ENCODE data around the gene SIAE. TPM values are rescaled to one million over a fixed set of nuclear protein-coding genes. Genes with fewer than 3 reads are reported as not detected.

The SIAE gene
- total and polyA plus RNA-seq, 2 donors (not counting 1 experiment from before 2014, with no cell fraction given) = 28.9 to 67.0 TPM

DNA sequence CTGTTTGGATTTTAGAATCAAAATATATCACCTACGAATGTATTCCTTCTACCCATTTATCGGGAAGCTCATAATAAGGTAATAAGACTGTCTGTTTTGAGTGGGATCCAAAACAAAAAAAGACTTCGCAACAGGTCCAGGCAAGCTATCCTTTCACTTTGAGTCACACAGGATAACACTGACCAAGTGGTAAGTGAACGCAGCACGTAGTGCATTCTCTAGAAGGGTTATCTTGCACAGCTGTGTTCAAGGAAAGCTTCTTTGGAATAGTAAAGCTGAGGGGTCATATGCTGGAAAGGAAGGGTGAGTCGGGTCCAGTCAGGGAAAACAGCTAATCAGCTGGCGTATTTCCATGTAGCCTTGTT lies 43.9 kb upstream of the SIAE start:
- peaks cover 38% of the 10 kb centered on the region for H3K27me3 ChIP-seq (ENCODE audit: control insufficient read depth, insufficient read depth, low read length)
- H3K79me2 ChIP-seq (ENCODE audit: control insufficient read depth, insufficient read depth, low read length) = no peaks in the 10 kb centered on the region
- TF ChIP-seq, protein P1, sequence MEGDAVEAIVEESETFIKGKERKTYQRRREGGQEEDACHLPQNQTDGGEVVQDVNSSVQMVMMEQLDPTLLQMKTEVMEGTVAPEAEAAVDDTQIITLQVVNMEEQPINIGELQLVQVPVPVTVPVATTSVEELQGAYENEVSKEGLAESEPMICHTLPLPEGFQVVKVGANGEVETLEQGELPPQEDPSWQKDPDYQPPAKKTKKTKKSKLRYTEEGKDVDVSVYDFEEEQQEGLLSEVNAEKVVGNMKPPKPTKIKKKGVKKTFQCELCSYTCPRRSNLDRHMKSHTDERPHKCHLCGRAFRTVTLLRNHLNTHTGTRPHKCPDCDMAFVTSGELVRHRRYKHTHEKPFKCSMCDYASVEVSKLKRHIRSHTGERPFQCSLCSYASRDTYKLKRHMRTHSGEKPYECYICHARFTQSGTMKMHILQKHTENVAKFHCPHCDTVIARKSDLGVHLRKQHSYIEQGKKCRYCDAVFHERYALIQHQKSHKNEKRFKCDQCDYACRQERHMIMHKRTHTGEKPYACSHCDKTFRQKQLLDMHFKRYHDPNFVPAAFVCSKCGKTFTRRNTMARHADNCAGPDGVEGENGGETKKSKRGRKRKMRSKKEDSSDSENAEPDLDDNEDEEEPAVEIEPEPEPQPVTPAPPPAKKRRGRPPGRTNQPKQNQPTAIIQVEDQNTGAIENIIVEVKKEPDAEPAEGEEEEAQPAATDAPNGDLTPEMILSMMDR (conservative IDR thresholded peaks at IDR 0.05 in 1 of 2, IDR thresholded peaks at IDR 0.05 in 1 of 2; ENCODE audit: low read depth in 1 of 2, low read length in 2 of 2) = no peak
- no peak for TF ChIP-seq EZH2 (IDR thresholded peaks at IDR 0.05; ENCODE audit: low read length, missing control alignments)
- DNase-seq (ENCODE audit: low read depth in 2 of 2) = peak in 1 of 2 donors; percentile 36
- no peak overlapping the region for H3K27ac ChIP-seq (ENCODE audit: insufficient read depth, low read length)
- peak overlapping the region in 3 of 4 experiments; percentile 6 to 57 (median 11) for H3K4me3 ChIP-seq (replicated peaks in 1 of 4; ENCODE audit: control extremely low read depth in 1 of 4, insufficient read depth in 1 of 4, low read depth in 3 of 4, low read length in 4 of 4)
- H3K4me2 ChIP-seq (ENCODE audit: extremely low read depth, insufficient read depth, low read length) = peak overlapping the region; percentile 96
- H3K36me3 ChIP-seq (ENCODE audit: control insufficient read depth, insufficient read depth, low read length) = no peaks in the 10 kb centered on the region
- H4K20me1 ChIP-seq (ENCODE audit: control insufficient read depth, extremely low read depth, insufficient read depth, low read length) = no peaks in the 10 kb centered on the region
- no peaks in the 10 kb centered on the region for H3K9me3 ChIP-seq (ENCODE audit: control insufficient read depth, insufficient read depth, low read depth, low read length)
- no peaks in the 10 kb centered on the region for H3K4me1 ChIP-seq (ENCODE audit: control insufficient read depth, extremely low read depth, insufficient read depth, low read length)
- peak overlapping the region; percentile 42 for H2AFZ ChIP-seq (ENCODE audit: low read length)
- H3K9ac ChIP-seq (ENCODE audit: insufficient read depth, low read length) = no peak overlapping the region

DNA sequence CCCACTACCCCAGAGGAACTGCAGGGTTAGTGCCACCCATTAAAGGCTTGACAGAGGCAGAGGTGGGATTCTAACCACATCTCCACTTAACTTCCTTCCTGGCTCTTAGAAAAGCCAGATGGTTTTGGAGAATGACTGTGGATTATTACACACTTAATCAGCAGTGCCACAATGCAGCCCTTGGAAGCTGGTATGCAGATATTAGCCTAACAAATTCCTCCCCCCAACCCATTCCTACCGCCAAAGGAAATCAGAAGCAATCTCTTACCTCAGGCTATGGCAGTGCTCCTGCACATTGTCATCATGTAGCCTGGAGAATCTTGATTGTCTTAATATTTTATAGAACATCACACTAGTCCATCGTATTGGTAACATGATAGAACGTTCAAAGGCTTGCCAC lies 43.1 kb upstream of the SIAE start:
- no peak for TF ChIP-seq EZH2 (IDR thresholded peaks at IDR 0.05; ENCODE audit: low read length, missing control alignments)
- TF ChIP-seq, protein P1 (conservative IDR thresholded peaks at IDR 0.05 in 1 of 2, IDR thresholded peaks at IDR 0.05 in 1 of 2; ENCODE audit: low read depth in 1 of 2, low read length in 2 of 2) = no peak
- H3K9ac ChIP-seq (ENCODE audit: insufficient read depth, low read length) = no peak overlapping the region
- no peaks in the 10 kb centered on the region for H3K79me2 ChIP-seq (ENCODE audit: control insufficient read depth, insufficient read depth, low read length)
- H3K36me3 ChIP-seq (ENCODE audit: control insufficient read depth, insufficient read depth, low read length) = no peaks in the 10 kb centered on the region
- DNase-seq (ENCODE audit: low read depth in 2 of 2) = peak in 1 of 2 donors; percentile 61
- H3K4me3 ChIP-seq (replicated peaks in 1 of 4; ENCODE audit: control extremely low read depth in 1 of 4, insufficient read depth in 1 of 4, low read depth in 3 of 4, low read length in 4 of 4) = no peak overlapping the region
- no peaks in the 10 kb centered on the region for H4K20me1 ChIP-seq (ENCODE audit: control insufficient read depth, extremely low read depth, insufficient read depth, low read length)
- no peak overlapping the region for H3K4me2 ChIP-seq (ENCODE audit: extremely low read depth, insufficient read depth, low read length)
- peaks cover 30% of the 10 kb centered on the region for H3K27me3 ChIP-seq (ENCODE audit: control insufficient read depth, insufficient read depth, low read length)
- H3K27ac ChIP-seq (ENCODE audit: insufficient read depth, low read length) = no peak overlapping the region
- no peaks in the 10 kb centered on the region for H3K4me1 ChIP-seq (ENCODE audit: control insufficient read depth, extremely low read depth, insufficient read depth, low read length)
- no peaks in the 10 kb centered on the region for H3K9me3 ChIP-seq (ENCODE audit: control insufficient read depth, insufficient read depth, low read depth, low read length)
- no peak overlapping the region for H2AFZ ChIP-seq (ENCODE audit: low read length)

DNA sequence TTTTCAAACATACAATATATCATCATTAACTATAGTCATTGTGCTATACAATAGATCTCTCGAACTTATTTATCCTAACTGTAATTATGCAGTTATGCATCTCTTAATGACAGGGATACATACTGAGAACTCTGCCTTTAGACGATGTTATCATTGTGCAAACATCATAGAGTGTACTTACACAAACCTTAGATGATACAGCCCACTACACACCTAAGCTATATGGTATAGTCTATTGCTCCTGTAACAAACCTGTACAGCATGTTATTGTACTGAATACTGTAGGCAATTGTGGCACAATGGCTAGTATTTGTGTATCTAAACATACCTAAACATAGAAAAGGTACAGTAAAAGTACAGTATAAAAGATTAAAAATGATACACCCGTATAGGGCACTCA lies 38.9 kb upstream of the SIAE start:
- Histone ChIP-seq H2AFZ (ENCODE audit: low read length) (no peak overlapping the region), H3K4me3 (replicated peaks in 1 of 4; ENCODE audit: control extremely low read depth in 1 of 4, insufficient read depth in 1 of 4, low read depth in 3 of 4, low read length in 4 of 4) (no peak overlapping the region), H3K4me2 (ENCODE audit: extremely low read depth, insufficient read depth, low read length) (no peak overlapping the region), H3K9me3 (ENCODE audit: control insufficient read depth, insufficient read depth, low read depth, low read length) (no peaks in the 10 kb centered on the region), H3K9ac (ENCODE audit: insufficient read depth, low read length) (no peak overlapping the region), H3K4me1 (ENCODE audit: control insufficient read depth, extremely low read depth, insufficient read depth, low read length) (no peaks in the 10 kb centered on the region), H3K79me2 (ENCODE audit: control insufficient read depth, insufficient read depth, low read length) (no peaks in the 10 kb centered on the region), H4K20me1 (ENCODE audit: control insufficient read depth, extremely low read depth, insufficient read depth, low read length) (no peaks in the 10 kb centered on the region), H3K27ac (ENCODE audit: insufficient read depth, low read length) (no peak overlapping the region), H3K36me3 (ENCODE audit: control insufficient read depth, insufficient read depth, low read length) (no peaks in the 10 kb centered on the region), H3K27me3 (ENCODE audit: control insufficient read depth, insufficient read depth, low read length) (peaks cover 3% of the 10 kb centered on the region)
- DNase-seq (ENCODE audit: low read depth in 2 of 2) = no peak
- no peak for TF ChIP-seq EZH2 (IDR thresholded peaks at IDR 0.05; ENCODE audit: low read length, missing control alignments)
- TF ChIP-seq, protein P1 (conservative IDR thresholded peaks at IDR 0.05 in 1 of 2, IDR thresholded peaks at IDR 0.05 in 1 of 2; ENCODE audit: low read depth in 1 of 2, low read length in 2 of 2) = no peak

All from fibroblast of lung (primary cell).